GM18498 (cell line): Measurements from ENCODE around the gene HMHB1.

ENCODE experiments used
- ATAC-seq: cut with Tn5 transposase; IDR thresholded peaks from one replicate; pipeline ENCODE4 v1.9.1; 2021; ENCODE audit warnings: mild to moderate bottlenecking, moderate library complexity; ENCODE audit not compliant: unreplicated experiment

The HMHB1 gene

GRCh38 chr5:143812085-143812705, at the start of gene HMHB1:
HMHB1 (plus strand) TSS chr5:143812161.
- ATAC-seq = peak; percentile 56

GRCh38 chr5:143762636-143763220, 49.2 kb upstream of the HMHB1 start:
- ATAC-seq = no peak

DNA sequence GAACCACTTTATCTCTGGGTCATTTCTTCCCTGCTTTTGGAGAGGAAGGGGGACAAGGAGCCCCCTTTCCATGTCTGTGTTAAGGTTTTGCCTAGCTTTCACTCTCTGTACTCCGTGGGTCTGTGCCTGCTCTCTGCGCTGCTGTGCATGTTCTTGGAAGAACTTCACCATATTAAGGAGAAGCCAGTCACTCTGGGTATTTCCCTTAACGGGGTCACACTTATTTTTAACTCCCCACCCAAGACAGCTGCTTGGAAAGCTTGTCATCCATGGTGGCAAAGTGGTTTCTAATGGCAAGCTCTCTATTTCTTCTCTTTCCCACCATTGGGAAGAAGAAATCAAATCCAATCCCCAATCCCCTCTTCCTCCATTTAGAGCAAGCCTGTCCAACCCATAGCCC, 44.8 kb upstream of the HMHB1 start:
- ATAC-seq = no peak

DNA sequence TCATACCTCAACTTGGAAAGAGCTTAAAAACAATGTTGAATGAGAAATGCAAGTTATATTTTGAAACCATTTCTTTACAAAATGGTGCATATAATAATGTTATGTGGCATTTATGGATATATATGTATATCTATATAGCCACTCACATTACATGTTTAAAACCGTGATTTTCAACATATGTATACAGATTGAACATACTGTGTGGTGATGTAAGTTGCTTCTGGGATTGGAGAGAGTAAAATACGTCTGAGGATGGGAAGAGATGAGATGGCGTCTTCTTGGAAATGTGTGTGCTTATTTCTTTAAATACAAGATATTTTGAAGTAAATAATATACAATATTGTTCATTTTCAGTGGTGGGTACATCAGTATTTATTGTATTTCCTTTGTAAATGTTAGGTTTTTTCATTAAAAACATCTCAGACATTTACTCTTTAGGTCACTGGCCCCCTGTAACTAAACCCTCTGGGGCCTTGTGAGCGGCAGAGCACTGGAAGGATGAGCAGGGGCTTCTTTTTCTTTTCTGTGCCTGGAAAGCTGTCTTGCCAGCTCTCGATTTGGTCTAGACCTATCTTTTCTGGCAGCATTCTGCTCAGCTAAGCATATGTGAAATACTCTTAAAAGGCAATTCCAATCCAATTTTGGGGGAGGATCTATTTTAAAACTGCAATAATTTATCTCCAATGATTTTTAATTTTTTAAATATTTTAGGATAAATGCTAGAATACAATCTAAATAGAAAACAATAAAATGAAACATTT, 42.8 kb upstream of the HMHB1 start:
- no peak for ATAC-seq

GRCh38 chr5:143770450-143770849, 41.5 kb upstream of the HMHB1 start:
- no peak for ATAC-seq

GRCh38 chr5:143771189-143771588, 40.8 kb upstream of the HMHB1 start:
- no peak for ATAC-seq

DNA sequence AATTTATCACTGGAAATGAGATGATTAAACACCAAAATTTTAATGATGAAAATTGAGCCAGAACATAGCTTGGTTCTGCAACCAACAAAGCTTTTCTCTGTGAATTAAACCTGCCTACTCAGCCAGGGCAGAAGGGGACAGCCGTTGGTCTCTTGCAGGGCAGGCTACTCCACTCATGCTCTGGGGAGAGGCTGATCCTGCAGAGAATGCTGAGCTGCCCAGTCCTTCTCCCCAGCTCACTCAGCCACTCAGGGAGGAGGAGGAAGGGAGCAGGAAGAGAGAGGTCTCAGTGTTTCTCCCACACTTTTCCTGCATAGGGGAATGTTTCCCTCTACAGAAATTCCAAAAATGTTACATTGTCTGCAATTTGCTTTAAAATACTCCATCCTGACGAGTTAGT, 40.4 kb upstream of the HMHB1 start:
- ATAC-seq = no peak

GRCh38 chr5:143772621-143773020, 39.3 kb upstream of the HMHB1 start:
- no peak for ATAC-seq

DNA sequence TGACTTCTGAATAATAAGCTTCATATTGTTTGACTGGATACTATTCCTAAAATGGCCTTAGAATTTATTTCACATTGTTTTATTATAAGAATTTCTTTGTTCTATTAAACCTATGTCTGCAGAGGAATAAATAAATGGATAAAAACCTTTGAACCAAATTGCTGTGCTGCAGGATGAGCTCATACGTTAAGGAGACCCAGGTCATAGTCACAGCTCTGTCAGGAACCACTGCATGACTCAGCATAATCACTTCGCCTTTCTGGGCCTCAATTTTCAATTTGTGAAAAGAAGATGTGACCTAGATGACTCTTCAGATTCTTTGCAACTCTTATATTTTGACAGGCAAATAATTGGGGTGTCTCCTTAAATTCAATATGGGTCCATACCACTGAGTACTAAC, 36.7 kb upstream of the HMHB1 start:
- ATAC-seq = no peak

- ATAC-seq = no peak
Observed at GRCh38 chr5:143776951-143777350, 35.0 kb upstream of the HMHB1 start.

DNA sequence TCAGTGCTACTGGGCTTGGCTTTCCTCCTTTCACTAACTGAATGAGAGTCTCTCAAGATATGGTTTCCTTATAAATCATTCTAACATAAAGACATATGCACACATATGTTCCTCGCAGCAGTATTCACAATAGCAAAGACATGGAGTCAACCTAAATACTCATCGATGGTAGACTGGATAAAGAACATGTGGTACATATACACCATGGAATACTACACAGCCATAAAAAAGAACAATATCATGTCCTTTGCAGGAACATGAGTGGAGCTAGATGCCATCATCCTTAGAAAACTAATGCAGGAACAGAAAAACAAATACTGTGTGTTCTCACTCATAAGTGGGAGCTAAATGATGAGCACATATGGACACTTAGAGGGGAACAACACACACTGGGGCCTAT, 32.5 kb upstream of the HMHB1 start:
- no peak for ATAC-seq

DNA sequence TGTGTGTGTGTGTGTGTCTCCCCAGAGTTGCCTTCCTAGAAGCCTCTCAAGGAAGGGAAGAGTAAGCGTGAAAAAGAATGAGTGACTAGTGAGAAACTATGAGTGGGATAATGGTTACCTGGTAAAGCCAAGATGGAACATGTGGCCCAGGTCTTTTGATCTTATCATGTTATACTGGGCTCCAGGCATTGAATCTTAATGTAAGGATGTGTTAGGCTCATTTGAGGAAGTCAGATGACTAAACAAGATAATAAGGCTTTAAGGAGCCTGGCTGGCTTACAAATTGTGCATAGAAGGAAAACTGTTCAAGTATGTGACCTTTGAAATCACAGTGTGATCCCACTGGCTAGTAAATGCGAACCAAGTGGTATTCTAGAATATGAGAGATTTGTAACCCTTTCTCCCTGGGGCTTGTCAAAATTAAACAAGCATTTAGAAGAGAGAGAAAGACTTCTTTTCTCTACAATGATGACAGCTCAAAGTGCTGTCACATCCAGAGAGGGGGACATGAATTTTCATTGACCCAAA, 29.9 kb upstream of the HMHB1 start:
- ATAC-seq = no peak

DNA sequence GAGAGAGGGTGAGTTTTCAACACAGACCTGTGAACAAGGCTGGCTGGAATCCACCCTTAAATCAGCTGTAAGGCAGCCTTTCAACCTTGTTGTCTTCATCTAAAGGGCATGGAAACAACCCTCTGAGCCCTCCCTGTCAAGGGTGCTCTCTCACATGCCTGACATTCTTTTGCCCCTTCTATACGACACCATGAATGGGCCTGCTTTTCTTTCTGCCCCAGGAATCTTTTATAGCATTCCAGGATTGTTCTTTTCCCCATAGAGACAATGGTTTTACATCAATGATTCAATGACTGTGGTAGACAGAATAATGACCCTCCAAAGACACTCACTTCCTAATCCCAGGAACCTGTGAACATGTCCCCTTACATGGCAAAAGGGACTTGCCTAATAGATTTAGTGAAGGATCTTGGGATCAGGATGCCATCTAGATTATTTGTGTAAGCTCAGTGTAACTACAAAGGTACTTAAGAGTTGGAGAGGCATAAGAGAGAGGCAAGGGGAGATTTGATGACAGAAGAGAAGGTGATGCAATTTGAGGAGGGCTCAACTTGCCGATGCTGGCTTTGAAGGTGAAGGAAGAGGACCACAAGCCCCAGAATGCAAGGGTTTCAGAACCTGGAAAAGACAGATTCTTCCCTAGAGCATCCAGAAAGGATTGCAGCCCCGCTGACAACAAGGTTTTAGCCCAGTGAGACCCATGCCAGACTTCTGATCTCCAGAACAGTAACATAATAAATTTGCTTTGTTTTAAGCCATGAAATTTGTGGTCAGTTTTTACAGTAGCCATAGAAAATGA, 29.2 kb upstream of the HMHB1 start:
- ATAC-seq = no peak

DNA sequence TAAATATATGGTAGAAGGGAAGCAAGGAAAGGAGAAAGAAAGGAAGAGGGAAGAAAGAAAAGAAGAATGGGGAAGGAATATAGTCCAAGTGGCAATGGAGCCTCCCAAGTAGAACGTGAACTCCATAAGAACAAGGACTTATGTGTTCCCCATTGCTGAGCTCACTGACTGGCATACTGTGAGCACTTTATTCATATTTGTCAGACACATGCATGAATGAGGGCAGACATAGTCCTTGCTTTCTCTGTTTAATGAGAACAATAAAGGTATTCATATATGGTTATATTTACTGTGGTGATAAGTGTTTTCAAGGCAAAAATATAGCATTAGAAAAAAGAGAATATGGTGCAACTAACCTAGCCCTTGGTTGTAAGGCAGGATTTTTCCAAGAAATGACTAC, 23.6 kb upstream of the HMHB1 start:
- ATAC-seq = no peak

DNA sequence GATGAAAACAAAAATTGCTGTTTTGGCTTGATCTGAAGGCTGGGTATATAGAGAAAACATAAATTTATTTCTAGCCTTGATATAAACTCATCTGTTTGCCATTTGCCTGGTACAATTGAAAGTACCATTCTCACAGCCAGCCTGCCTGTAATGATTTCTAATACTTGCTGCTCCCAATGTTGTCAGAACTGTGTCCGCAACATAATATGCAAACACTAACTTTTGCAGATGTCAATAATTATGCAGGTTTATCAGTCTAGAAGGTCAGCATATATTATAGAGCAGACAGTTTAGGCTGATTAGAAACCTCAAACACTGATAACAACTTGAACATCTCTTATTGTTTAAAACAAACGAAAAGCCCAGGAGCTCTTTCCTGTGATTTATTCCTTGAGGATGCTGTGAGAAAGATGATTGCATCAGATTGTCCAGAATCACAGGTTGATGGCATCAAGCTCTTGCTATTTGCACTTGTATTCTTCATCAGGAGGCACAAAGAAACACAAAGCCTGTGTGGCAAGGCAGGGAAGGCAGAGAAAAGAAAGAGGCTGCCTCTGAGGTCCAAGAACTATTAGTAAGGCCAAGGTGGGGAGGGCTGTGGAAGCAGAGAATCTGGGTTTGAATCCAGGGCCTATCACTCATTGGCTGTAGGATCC, 21.4 kb upstream of the HMHB1 start:
- no peak for ATAC-seq

- ATAC-seq = peak; percentile 72
Observed at GRCh38 chr5:143791848-143792731, 19.9 kb upstream of the HMHB1 start.

DNA sequence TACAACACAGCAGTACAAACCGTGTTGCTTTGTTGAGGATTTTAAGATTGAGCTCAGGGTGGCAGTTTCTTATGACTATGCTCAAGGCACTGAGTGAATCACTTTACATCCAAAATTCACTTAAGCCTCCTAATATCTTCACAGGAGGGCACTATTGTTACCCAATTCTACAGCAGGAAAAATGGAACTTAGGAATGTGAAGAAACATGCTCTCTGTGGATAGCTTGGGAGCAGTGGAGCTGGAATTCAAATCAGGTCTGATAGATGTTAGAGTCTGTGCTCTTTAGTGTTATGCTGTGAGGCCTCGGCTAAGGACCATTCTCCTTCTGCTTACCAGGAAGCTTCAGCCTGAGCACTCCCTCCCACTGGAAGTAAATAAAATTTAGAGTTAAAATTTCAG, 18.7 kb upstream of the HMHB1 start:
- no peak for ATAC-seq

- ATAC-seq = no peak
Observed at GRCh38 chr5:143796125-143796524, 15.8 kb upstream of the HMHB1 start.

DNA sequence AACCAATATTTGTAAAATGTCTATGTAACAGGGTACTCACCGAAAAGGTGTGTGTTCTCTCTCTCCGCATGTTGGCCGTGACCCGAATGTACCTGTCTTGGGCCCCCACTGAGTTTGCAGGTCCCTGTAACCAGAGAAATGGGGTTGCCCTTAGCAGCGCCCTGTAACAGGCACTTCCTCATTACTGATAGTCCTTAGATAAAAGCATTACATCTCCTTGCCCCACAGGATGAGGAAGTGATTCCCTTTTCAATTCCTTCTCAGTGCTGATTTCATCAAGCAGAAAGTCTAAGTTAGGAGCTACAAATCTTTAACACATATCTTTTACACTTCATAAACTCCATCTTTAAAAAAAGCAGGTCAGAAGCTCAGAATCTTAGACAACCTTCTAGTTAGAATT, 15.2 kb upstream of the HMHB1 start:
- ATAC-seq = no peak

DNA sequence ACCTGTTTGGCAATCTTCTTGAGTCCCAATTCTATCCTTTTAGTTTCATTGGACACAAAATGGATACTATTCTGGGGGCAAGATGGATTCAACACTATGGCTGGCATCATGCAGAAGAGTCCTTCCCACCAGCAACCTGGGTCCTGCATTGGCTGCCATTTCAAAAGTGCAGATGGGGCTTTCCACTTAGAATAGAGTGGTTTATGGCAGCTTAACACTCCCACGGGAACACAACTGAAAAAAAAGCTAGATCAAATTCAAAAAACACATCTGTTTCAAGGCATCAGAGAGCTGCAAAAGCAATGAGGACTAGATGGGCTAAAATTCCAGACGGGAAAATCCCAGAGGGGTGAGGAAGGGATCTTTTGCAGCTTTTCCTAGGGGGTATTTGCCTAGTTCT, 11.2 kb upstream of the HMHB1 start:
- ATAC-seq = no peak
